GM21526 (cell line): ENCODE data around the gene INSC.
"Not testable (repeated sequence)": the region's sequence is repeated elsewhere in the genome, so short reads cannot be mapped to it uniquely, and the experiment has no call there.

ENCODE experiments used
- ATAC-seq: cut with Tn5 transposase; IDR thresholded peaks from one replicate; pipeline ENCODE4 v1.9.1; 2021; ENCODE audit warnings: moderate library complexity; ENCODE audit not compliant: unreplicated experiment, low FRiP score

The INSC gene

DNA sequence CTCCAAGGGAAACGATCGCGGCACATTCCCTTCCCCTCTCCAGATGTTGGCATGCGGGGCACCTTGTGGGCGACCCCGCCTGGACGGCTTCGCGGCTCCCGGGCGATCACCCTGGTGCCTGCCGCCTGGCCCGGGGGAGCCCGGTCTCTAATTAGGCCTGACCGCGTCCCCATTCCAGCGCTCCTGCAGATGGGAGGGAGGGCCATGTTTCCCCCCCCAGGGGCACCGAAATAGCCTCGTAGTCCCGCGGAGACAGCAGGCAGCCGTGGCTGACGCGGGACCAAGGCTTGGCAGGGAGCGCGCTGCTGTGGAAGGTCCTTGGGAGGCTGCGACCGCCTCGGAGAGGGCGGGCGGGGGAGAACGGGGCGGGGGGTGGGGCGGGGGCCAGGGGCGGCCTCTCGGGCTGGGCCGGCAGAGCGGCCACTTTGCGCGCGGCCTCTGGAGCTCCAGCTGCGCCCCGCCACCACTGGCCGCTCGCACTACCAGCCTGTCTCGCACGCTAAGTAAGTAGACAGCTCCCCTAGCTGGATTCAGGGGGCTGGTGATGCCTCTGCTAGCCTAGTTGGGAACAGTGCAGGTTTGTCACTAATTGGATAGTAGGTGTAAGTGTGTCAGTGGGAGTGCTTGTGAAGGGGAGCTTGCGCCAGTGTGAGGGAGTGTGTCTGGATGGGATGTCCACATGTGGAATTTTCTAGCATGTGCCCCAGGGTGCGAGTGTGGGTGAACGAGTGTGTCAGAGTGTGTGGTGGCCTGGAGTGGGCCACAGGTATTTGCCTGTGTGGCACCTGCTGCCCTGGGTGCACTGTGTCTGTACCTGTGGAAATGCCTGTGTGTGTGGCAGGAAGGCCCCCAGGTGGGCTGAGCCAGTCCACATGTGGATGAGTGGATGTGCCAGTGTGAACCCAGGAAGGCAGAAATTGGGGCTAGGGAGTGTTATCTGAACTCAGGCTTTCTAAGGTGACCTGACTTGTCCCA is at the start of gene INSC:
Gene INSC (plus strand): TSS at position 423 of the 975 bp plus-strand sequence. CDS start 34,252 bp downstream, outside the sequence.
- no peak for ATAC-seq

DNA sequence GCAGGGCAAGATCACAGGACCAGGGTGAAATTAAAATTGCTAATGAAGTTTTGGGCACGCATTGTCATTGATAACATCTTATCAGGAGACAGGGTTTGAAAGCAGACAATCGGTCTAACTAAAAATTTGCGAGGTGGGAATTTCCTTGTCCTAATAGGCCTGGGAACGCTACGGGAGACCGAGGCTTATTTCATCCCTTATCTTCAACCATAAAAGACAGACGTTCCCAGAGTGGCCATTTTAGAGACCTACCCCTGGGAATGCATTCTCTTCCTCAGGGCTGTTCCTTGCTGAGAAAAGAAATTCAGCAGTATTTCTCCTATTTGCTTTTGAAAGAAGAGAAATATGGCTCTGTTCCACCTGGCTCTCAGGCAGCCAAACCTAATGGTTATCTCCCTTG is 45.0 kb upstream of the INSC start:
- not testable (repeated sequence) for ATAC-seq

DNA sequence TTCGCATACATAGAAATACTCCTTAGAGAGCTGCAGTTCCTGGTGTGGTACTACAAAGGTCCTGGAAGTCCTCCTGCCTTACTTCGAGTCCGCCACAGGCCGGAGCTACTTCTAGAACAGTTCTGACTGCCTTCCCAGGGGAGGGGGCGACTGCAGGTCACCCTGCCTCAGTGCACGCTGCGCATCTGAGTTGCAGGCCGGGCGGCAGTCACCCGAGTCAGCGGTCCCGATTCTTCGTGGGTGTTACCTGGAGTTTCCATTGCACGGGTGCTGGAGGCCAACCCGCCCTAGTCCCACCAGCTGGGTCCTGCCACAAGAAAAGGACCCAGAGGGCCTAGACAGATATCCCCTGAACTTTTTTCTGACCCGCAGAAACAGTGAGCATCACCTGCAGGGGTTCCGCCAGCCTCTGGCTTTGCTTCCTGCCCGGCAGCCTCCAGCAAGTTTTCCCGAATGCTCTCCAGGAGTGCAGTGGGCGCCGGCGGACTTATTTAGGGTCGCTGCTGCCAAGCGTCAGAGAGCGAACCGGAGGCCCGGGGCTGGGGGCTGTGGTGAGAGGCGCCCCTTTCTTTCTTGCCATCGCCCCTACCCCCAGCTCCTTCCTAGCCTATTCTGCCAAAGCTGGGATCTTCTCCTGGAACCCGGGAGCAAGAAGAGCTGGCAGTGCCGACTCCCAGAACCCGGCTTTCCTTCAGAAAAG is 43.0 kb upstream of the INSC start:
- ATAC-seq = no peak

DNA sequence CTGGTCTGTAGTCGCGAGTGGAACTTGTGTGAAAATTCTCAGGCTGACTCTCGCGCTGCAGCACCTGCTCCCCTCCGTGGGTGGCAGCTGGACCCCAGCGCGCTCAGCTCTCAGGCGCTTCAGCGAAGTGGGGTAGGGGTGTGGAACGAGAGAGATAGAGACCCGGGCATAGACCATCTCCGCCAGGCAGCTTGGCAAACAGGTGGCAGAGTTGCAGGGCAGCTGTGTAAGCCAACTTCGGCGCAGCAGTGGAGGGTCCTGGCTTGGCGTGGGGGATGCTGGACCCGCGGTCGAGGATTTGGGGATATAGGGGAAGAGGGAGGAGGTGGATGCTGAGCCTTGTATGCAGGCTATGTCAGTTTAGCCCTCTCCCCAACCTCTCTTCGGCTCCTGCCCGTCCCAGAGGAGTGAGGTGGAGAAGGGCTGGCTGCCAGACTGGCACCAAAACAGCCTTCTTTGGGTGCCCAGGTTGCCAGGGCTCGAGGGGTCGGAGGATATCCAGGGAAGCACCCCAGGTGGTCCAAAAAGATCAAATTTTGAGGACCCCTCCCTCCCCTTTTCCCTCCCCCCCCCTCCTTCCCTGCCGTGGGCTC is 42.1 kb upstream of the INSC start:
- no peak for ATAC-seq

DNA sequence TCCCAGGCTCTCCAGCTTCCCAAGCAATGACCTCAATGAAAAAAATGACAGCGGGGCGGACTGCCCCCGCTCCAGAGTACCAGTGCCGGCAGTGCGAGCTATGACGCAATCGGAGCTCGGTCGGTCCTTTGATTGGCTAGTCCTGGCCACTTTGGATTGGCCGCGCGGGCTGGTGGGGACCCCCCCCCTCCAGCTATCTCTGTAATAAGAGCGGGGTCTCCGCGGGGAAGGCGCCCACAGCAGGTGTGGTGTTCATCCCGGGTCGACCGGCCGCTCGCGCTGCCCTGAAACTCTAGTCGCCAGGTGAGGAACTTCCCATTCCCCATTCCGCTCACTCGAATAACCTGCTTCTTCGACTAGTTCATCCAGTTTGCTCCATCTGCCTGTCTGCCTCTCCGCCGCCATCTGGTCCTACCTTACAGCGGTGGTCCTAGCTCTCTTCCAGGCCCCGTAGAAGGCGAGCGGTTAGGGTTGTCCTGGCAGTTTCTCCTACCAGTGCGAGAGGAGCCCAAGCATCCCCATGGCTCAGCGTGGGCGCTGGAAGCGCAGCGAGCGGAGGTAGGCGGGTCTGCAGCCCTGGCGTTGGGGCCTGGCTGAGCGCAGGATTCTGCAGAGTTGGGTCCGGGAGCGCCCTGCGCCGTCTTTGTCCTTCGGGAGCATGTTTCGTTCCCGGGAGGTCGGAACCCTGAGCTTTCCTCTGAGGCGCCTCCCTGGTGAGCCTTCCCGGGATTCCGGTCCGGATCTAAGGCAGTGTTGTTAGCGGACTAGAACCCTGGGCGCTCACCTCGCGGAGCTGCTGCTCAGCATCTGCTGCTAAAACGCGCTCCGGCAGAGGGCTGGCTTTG is 41.1 kb upstream of the INSC start, which contains the start of gene CALCB:
Gene CALCB (plus strand): TSS at position 233 of the 845 bp plus-strand sequence. CDS start 1,126 bp downstream, outside the sequence.
- peak; percentile 10 for ATAC-seq

- ATAC-seq = peak; percentile 91
Measured at GRCh38 chr11:15074206-15075161, 40.2 kb upstream of the INSC start.

- no peak for ATAC-seq
Measured at GRCh38 chr11:15075162-15075526, 39.6 kb upstream of the INSC start.

DNA sequence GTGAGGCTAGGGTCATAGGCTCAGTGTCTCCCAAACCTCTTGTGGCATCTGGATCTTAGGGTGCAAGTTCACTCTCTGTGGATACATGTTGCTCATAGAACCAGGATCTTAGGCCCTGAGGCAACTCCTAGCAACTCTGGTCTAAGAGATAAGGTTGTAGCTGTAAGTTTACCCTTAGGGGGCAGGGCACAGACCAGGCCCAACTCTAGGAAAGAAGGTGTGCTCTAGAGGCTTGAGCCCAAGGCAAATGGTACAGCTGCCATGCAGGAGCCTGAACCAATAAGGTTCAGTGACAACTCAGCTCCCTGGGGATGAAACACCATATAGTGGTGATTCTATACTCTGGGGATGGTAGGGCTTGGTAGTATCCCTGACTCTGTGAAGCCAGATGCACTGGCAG is 23.5 kb upstream of the INSC start:
- no peak for ATAC-seq

DNA sequence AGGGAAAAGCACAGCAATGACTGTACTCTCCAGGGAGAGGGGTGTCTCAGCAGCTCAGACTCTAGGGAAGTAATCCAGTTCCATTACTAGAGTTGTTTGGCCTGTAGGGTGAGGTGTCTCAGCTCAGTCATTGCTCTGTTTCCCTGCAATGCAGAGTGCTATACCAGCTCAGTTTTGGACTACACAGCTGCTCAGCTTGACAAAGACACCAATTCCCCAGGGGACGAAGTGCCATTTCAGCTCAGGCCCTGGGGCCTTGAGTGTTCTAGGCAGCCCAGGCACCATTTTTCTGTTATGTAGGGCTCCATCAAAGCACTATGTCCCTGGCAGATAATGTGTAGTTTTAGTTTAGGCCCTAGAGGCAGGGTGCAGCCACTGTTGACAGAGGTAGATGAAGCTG is 23.1 kb upstream of the INSC start:
- ATAC-seq = no peak

DNA sequence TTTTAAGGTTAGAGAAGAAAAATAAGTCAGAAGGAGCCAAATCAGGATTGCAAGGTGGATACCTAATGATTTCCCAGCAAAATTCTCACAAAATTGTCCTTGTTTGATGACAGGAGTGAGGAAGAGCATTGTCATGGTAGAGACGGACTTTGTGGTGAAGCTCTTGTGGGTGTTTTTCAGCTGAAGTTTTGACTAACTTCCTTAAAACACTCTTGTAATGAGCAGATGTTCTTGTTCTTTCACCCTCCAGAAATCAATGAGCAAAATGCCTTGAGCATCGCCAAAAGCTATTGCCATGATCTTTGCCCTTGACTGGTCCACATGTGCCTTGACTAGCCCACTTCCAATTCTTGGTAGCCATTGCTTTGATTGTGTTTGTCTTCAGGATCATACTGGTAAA is 21.3 kb upstream of the INSC start:
- ATAC-seq = peak; percentile 80

GRCh38 chr11:15095736-15096228 is 18.9 kb upstream of the INSC start:
- ATAC-seq = no peak

GRCh38 chr11:15097411-15097810 is 17.3 kb upstream of the INSC start:
- ATAC-seq = no peak

- no peak for ATAC-seq
Measured at GRCh38 chr11:15099267-15099666, 15.5 kb upstream of the INSC start.

- peak; percentile 64 for ATAC-seq
Measured at GRCh38 chr11:15101072-15101709, 13.5 kb upstream of the INSC start.

- ATAC-seq = no peak
Measured at GRCh38 chr11:15104166-15104565, 10.6 kb upstream of the INSC start.

- ATAC-seq = no peak
Measured at GRCh38 chr11:15106201-15106965, 8.3 kb upstream of the INSC start.

- peak; percentile 75 for ATAC-seq
Measured at GRCh38 chr11:15107730-15108515, 6.8 kb upstream of the INSC start.
